ENCODE data around the gene ZIC5. TPM values are rescaled to one million over a fixed set of nuclear protein-coding genes. Genes with fewer than 3 reads are reported as not detected.

Gene ZIC5
- total RNA-seq, 4 donors from 2014 or later, result not detected

- H3K27ac ChIP-seq, result no peak overlapping the region
- H3K27me3 ChIP-seq, result peaks cover 44 to 90% of the 10 kb centered on the region in 2 donors
- H3K9me3 ChIP-seq, result no peaks in the 10 kb centered on the region
- no peak for TF ChIP-seq POLR2A (IDR thresholded peaks at IDR 0.05)
- no peak for TF ChIP-seq CTCF (IDR thresholded peaks at IDR 0.05)
- intact Hi-C loops (cut with DNase I; ENCODE audit: low total_unique reads), result no loop called here
- H3K4me1 ChIP-seq, result no peaks in the 10 kb centered on the region
- DNase-seq, result no peak
- H3K36me3 ChIP-seq, result no peaks in the 10 kb centered on the region
- H3K4me3 ChIP-seq, result no peak overlapping the region
Measured at GRCh38 chr13:99993660-99994637, 22.4 kb upstream of the ZIC5 start.

GRCh38 chr13:99992949-99993351, 21.4 kb upstream of the ZIC5 start:
- TF ChIP-seq CTCF (IDR thresholded peaks at IDR 0.05), result no peak
- no peak for TF ChIP-seq POLR2A (IDR thresholded peaks at IDR 0.05)
- peaks cover 44 to 95% of the 10 kb centered on the region in 2 donors for H3K27me3 ChIP-seq
- no peaks in the 10 kb centered on the region for H3K36me3 ChIP-seq
- H3K4me1 ChIP-seq, result no peaks in the 10 kb centered on the region
- H3K27ac ChIP-seq, result no peak overlapping the region
- no peaks in the 10 kb centered on the region for H3K9me3 ChIP-seq
- intact Hi-C loops (cut with DNase I; ENCODE audit: low total_unique reads), result no loop called here
- no peak for DNase-seq
- H3K4me3 ChIP-seq, result no peak overlapping the region

- TF ChIP-seq POLR2A (IDR thresholded peaks at IDR 0.05), result no peak
- no peak for TF ChIP-seq CTCF (IDR thresholded peaks at IDR 0.05)
- Histone ChIP-seq H3K27me3 (peaks cover 44 to 95% of the 10 kb centered on the region in 2 donors), H3K36me3 (no peaks in the 10 kb centered on the region), H3K4me1 (no peaks in the 10 kb centered on the region), H3K27ac (no peak overlapping the region), H3K9me3 (no peaks in the 10 kb centered on the region), H3K4me3 (no peak overlapping the region)
- DNase-seq, result no peak
- intact Hi-C loops (cut with DNase I; ENCODE audit: low total_unique reads), result no loop called here
Measured at GRCh38 chr13:99991828-99992775, 20.5 kb upstream of the ZIC5 start.

GRCh38 chr13:99991013-99991827, 19.7 kb upstream of the ZIC5 start:
- intact Hi-C loops (cut with DNase I; ENCODE audit: low total_unique reads), result no loop called here
- H3K4me3 ChIP-seq, result no peak overlapping the region
- TF ChIP-seq CTCF (IDR thresholded peaks at IDR 0.05), result no peak
- no peak for TF ChIP-seq POLR2A (IDR thresholded peaks at IDR 0.05)
- no peak overlapping the region for H3K27ac ChIP-seq
- H3K27me3 ChIP-seq, result peaks cover 43 to 95% of the 10 kb centered on the region in 2 donors
- DNase-seq, result no peak
- no peaks in the 10 kb centered on the region for H3K36me3 ChIP-seq
- H3K4me1 ChIP-seq, result no peaks in the 10 kb centered on the region
- no peaks in the 10 kb centered on the region for H3K9me3 ChIP-seq

Data from uterus (tissue), 4 donors.